ENCODE data around the gene BACE2.

DNA sequence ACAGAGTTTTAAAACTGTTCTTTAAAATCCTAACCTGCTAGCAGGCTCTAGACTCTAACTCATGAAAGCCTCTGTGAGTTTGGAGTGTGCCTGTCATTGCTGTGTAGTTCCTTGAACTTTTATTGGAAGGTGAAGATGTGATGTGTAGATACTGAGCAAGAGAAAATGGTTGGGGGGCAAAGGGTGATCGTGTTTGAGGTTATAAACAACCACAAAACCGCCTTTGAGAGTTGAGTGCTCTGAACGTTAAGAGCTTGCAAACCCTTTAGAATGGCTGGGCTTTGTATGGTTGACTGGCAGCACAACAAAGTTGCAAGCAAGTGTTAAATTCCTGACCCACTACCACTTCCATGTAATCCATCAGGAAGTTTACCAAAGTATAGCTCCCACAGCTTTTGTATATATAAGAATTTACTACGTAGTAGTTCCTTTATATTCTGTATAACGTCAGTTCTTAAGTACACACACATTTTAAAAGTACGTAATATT is 19.6 kb downstream of the BACE2 start:
- TF ChIP-seq CTCF (IDR thresholded peaks at IDR 0.05; ENCODE audit: insufficient read depth, low read depth, low read length) = no peak
- TF ChIP-seq EZH2 (IDR thresholded peaks at IDR 0.05; ENCODE audit: insufficient read depth, low read length) = no peak
